ENCODE measurements around the gene MYOD1. TPM values are rescaled to one million over a fixed set of nuclear protein-coding genes. Genes with fewer than 3 reads are reported as not detected.
A peak's percentile ranks its signal among the peaks of the same experiment; 100 is the strongest.

MYOD1 gene
- total and polyA plus RNA-seq, 2 of the 13 experiments (the other 11 are each of a cell fraction or from before 2014, with no cell fraction given) = not detected

DNA sequence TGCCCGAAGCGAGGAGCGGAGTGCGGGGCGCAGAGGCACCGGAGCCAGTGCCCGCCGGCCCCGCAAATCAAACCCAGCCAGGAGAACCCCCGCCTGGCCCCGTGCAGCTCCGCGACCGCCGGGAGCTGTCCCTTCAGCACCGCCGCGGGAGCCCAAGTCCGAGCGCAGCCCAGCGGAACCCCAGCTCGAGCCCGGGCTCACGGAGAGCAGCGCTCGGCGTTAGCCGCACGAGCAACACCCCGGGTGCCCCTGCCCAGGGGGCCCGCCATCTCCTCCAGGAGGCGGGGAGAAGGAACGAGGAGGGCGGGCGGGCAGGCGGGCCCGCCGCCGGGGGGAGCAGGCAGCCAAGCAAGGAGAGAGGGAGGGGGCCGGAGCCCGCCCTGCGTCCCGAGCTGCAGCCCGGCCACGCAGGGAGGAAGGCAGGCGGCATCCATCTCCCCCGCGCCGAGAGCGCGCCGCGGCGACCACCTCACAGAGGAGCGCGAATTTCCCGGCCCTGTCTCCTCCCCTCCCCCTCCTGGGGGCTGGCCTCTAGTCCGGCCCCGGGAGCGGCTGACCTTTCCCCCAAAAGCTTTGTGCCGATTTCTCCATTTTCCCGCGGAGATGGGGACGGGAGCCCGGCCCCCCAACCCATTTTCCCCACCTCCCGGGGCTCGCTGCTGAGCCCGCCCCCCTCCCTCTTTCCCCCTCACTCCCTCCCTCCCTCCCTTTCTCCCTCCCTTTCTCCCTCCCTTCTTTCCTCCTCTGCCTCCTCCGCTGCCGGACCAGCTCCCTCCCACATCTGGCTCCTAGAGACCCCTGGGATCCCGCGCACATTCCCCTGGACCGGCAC is 15.8 kb downstream of the MYOD1 start (continued):
- TF ChIP-seq, protein P1, sequence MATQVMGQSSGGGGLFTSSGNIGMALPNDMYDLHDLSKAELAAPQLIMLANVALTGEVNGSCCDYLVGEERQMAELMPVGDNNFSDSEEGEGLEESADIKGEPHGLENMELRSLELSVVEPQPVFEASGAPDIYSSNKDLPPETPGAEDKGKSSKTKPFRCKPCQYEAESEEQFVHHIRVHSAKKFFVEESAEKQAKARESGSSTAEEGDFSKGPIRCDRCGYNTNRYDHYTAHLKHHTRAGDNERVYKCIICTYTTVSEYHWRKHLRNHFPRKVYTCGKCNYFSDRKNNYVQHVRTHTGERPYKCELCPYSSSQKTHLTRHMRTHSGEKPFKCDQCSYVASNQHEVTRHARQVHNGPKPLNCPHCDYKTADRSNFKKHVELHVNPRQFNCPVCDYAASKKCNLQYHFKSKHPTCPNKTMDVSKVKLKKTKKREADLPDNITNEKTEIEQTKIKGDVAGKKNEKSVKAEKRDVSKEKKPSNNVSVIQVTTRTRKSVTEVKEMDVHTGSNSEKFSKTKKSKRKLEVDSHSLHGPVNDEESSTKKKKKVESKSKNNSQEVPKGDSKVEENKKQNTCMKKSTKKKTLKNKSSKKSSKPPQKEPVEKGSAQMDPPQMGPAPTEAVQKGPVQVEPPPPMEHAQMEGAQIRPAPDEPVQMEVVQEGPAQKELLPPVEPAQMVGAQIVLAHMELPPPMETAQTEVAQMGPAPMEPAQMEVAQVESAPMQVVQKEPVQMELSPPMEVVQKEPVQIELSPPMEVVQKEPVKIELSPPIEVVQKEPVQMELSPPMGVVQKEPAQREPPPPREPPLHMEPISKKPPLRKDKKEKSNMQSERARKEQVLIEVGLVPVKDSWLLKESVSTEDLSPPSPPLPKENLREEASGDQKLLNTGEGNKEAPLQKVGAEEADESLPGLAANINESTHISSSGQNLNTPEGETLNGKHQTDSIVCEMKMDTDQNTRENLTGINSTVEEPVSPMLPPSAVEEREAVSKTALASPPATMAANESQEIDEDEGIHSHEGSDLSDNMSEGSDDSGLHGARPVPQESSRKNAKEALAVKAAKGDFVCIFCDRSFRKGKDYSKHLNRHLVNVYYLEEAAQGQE (IDR thresholded peaks at IDR 0.05; ENCODE audit: borderline replicate concordance in 1 of 2, low read depth in 1 of 2, low read length in 2 of 2) = peak; percentile 74 to 96
- TF ChIP-seq ZSCAN12 (CRISPR knock-in tag; IDR thresholded peaks at IDR 0.05) = 0 out of 2 replicates have a peak, but pooled peaks have one; percentile 42
- TF ChIP-seq, protein P2, sequence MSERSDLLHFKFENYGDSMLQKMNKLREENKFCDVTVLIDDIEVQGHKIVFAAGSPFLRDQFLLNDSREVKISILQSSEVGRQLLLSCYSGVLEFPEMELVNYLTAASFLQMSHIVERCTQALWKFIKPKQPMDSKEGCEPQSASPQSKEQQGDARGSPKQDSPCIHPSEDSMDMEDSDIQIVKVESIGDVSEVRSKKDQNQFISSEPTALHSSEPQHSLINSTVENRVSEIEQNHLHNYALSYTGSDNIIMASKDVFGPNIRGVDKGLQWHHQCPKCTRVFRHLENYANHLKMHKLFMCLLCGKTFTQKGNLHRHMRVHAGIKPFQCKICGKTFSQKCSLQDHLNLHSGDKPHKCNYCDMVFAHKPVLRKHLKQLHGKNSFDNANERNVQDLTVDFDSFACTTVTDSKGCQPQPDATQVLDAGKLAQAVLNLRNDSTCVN (CRISPR knock-in tag; IDR thresholded peaks at IDR 0.05; ENCODE audit: borderline replicate concordance) = 0 out of 2 replicates have a peak, but pooled peaks have one; percentile 37
- no peak for TF ChIP-seq ATF7 (IDR thresholded peaks at IDR 0.05)
- TF ChIP-seq ATF7 (CRISPR knock-in tag; IDR thresholded peaks at IDR 0.05) = no peak
- 0 out of 2 replicates have a peak, but pooled peaks have one; percentile 27 for TF ChIP-seq ZNF792 (CRISPR knock-in tag; IDR thresholded peaks at IDR 0.05)
- TF ChIP-seq GFI1 (CRISPR knock-in tag; IDR thresholded peaks at IDR 0.05; ENCODE audit: borderline replicate concordance) = 0 out of 2 replicates have a peak, but pooled peaks have one; percentile 22
- peak; percentile 82; the same call in 1 of the 2 replicates for TF ChIP-seq SIN3A (IDR thresholded peaks at IDR 0.05; ENCODE audit: borderline replicate concordance, low read depth, low read length)
- TF ChIP-seq MIER2 (CRISPR knock-in tag; IDR thresholded peaks at IDR 0.05) = peak; percentile 96
- TF ChIP-seq, protein P3, sequence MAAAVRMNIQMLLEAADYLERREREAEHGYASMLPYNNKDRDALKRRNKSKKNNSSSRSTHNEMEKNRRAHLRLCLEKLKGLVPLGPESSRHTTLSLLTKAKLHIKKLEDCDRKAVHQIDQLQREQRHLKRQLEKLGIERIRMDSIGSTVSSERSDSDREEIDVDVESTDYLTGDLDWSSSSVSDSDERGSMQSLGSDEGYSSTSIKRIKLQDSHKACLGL (CRISPR knock-in tag; IDR thresholded peaks at IDR 0.05) = peak; percentile 86
- TF ChIP-seq, protein P4, sequence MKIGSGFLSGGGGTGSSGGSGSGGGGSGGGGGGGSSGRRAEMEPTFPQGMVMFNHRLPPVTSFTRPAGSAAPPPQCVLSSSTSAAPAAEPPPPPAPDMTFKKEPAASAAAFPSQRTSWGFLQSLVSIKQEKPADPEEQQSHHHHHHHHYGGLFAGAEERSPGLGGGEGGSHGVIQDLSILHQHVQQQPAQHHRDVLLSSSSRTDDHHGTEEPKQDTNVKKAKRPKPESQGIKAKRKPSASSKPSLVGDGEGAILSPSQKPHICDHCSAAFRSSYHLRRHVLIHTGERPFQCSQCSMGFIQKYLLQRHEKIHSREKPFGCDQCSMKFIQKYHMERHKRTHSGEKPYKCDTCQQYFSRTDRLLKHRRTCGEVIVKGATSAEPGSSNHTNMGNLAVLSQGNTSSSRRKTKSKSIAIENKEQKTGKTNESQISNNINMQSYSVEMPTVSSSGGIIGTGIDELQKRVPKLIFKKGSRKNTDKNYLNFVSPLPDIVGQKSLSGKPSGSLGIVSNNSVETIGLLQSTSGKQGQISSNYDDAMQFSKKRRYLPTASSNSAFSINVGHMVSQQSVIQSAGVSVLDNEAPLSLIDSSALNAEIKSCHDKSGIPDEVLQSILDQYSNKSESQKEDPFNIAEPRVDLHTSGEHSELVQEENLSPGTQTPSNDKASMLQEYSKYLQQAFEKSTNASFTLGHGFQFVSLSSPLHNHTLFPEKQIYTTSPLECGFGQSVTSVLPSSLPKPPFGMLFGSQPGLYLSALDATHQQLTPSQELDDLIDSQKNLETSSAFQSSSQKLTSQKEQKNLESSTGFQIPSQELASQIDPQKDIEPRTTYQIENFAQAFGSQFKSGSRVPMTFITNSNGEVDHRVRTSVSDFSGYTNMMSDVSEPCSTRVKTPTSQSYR (CRISPR knock-in tag; IDR thresholded peaks at IDR 0.05; ENCODE audit: borderline replicate concordance) = 0 out of 2 replicates have a peak, but pooled peaks have one; percentile 19
- TF ChIP-seq KDM2A (CRISPR knock-in tag; IDR thresholded peaks at IDR 0.05; ENCODE audit: borderline replicate concordance, low read depth) = peak; percentile 71; the same call in 1 of the 2 replicates
- 0 out of 2 replicates have a peak, but pooled peaks have one; percentile 49 for TF ChIP-seq ZNF124 (CRISPR knock-in tag; IDR thresholded peaks at IDR 0.05)
- no peak for TF ChIP-seq MAZ (IDR thresholded peaks at IDR 0.05; ENCODE audit: borderline replicate concordance, low read depth, low read length)
- TF ChIP-seq MAZ (CRISPR knock-in tag; IDR thresholded peaks at IDR 0.05; ENCODE audit: low read depth) = 0 out of 2 replicates have a peak, but pooled peaks have one; percentile 25
- TF ChIP-seq, protein P5, sequence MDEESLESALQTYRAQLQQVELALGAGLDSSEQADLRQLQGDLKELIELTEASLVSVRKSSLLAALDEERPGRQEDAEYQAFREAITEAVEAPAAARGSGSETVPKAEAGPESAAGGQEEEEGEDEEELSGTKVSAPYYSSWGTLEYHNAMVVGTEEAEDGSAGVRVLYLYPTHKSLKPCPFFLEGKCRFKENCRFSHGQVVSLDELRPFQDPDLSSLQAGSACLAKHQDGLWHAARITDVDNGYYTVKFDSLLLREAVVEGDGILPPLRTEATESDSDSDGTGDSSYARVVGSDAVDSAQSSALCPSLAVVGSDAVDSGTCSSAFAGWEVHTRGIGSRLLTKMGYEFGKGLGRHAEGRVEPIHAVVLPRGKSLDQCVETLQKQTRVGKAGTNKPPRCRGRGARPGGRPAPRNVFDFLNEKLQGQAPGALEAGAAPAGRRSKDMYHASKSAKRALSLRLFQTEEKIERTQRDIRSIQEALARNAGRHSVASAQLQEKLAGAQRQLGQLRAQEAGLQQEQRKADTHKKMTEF (CRISPR knock-in tag; IDR thresholded peaks at IDR 0.05) = peak; percentile 39; the same call in 1 of the 2 replicates
- peak; percentile 49 for TF ChIP-seq HDAC2 (CRISPR knock-in tag; IDR thresholded peaks at IDR 0.05)
